ENCODE data around the gene SLC25A10.

The SLC25A10 gene

GRCh38 chr17:81706757-81707624, 5.1 kb upstream of the SLC25A10 start:
- DNase-seq, result no peak

GRCh38 chr17:81707725-81708646, 4.1 kb upstream of the SLC25A10 start:
- no peak for DNase-seq

- no peak for DNase-seq
Observed at GRCh38 chr17:81708739-81709185, 3.3 kb upstream of the SLC25A10 start.

GRCh38 chr17:81710514-81711308, 1.4 kb upstream of the SLC25A10 start:
- peak; percentile 95 for DNase-seq

GRCh38 chr17:81712468-81713003, 452 bp downstream of the SLC25A10 start:
- DNase-seq, result no peak

GRCh38 chr17:81713004-81713555, 996 bp downstream of the SLC25A10 start:
- DNase-seq, result no peak

GRCh38 chr17:81713556-81714411, 1.7 kb downstream of the SLC25A10 start:
- peak; percentile 36 for DNase-seq

- DNase-seq, result no peak
Observed at GRCh38 chr17:81714412-81715106, 2.5 kb downstream of the SLC25A10 start.

- DNase-seq, result no peak
Observed at GRCh38 chr17:81715107-81715871, 3.2 kb downstream of the SLC25A10 start.

- DNase-seq, result no peak
Observed at GRCh38 chr17:81715872-81716673, 4.0 kb downstream of the SLC25A10 start.

- DNase-seq, result no peak
Observed at GRCh38 chr17:81716674-81716996, 4.6 kb downstream of the SLC25A10 start.

- DNase-seq, result no peak
Observed at GRCh38 chr17:81717049-81717765, 5.1 kb downstream of the SLC25A10 start.

- DNase-seq, result no peak
Observed at GRCh38 chr17:81717766-81718089, 5.6 kb downstream of the SLC25A10 start.

- DNase-seq, result no peak
Observed at GRCh38 chr17:81719410-81720266, 7.6 kb downstream of the SLC25A10 start.

GRCh38 chr17:81720267-81721071, 8.4 kb downstream of the SLC25A10 start:
- no peak for DNase-seq
